Psoas muscle (tissue), 8 donors: ENCODE data around the gene DCAF12. TPM values are rescaled to one million over a fixed set of nuclear protein-coding genes. Genes with fewer than 3 reads are reported as not detected.

ENCODE experiments used
- ATAC-seq, 4 donors: fragments of 200-7000 bp; cut with Tn5 transposase; one replicate each; pipeline ENCODE4 v1.9.1; 2020; ENCODE audit warnings: moderate library complexity in 3 of 4, mild to moderate bottlenecking in 2 of 4
- DNase-seq, 2 donors: peaks; one replicate each; pipeline ENCODE4 v3.0.0-alpha.2; 2020
- H3K27ac ChIP-seq: fragments of 200-600 bp; one replicate; pipeline ENCODE4 v1.8.0; 2022
- H3K27me3 ChIP-seq, 3 donors: fragments of 200-600 bp in 1 of 3; one replicate each; pipeline versions ENCODE4 v1.6.1 to v1.8.0; 2013 to 2022; ENCODE audit warnings: low read length in 2 of 3, mild to moderate bottlenecking in 2 of 3, moderate library complexity in 1 of 3; ENCODE audit not compliant: insufficient read depth in 3 of 3
- H3K36me3 ChIP-seq, 2 donors: fragments of 200-600 bp in 1 of 2; one replicate each; pipeline versions ENCODE4 v1.6.1 to v1.8.0; 2013 to 2022; ENCODE audit warnings: low read depth in 1 of 2, mild to moderate bottlenecking in 1 of 2, moderate library complexity in 1 of 2; ENCODE audit not compliant: insufficient read depth in 1 of 2
- H3K4me1 ChIP-seq: fragments of 200-600 bp; one replicate; pipeline ENCODE4 v1.8.0; 2022
- H3K4me3 ChIP-seq: fragments of 200-600 bp; one replicate; pipeline ENCODE4 v1.8.0; 2022; ENCODE audit warnings: mild to moderate bottlenecking
- H3K9me3 ChIP-seq: fragments of 200-600 bp; one replicate; pipeline ENCODE4 v1.8.0; 2022
- WGBS, 3 donors: extraction: QIAGEN DNeasy Blood & Tissue Kit; methylation state at CpG; one replicate each; pipeline versions ENCODE4 v1.1.6 to v1.1.7; 2013; 5-methylcytosine and 5-hydroxymethylcytosine counted together
- intact Hi-C, 2 donors: fragments of 100-400 bp; cut with DNase I; formaldehyde crosslinking; loops; one replicate each; pipeline versions ENCODE4 v1.11.0 to v1.14.2; 2022
- polyA plus RNA-seq, 3 donors: library from polyadenylated mRNA; stranded (reverse); fragments of 200-250 nt; gene quantifications; one replicate each; pipeline ENCODE4 v1.2.3, GENCODE V29; 2013
- total RNA-seq, 4 donors: library from RNA; stranded (reverse); fragmentation: NEBNext Ultra II Directional in 2 of 4; extraction: Animal tissue kit (Norgen Biotek cat#: 25700) in 2 of 4; gene quantifications; one replicate each; pipeline versions ENCODE4 v1.2.1 to v1.2.4, GENCODE V29; 2021 to 2023
- TF ChIP-seq, protein P1 (sequence below): fragments of 200-600 bp; IDR thresholded peaks from one replicate; pipeline ENCODE4 v1.8.0; 2022; ENCODE audit warnings: antibody characterized with exemption
- donor health status: healthy with polysubstance abuse.
- donor health status: DM: no; HTN: no; CAD: no; lungs with moderate emphysema.
- donor health status: Bipolar disorder and iron deficiency.
- donor health status: healthy.
- donor health status: DM: yes; HTN: yes; CAD: no.
- donor health status: DM: no; HTN: no; CAD: no.
- donor health status: DM: no; HTN: no; CAD: no.
- donor health status: DM: yes; HTN: yes; CAD: no.

DCAF12 gene
- total and polyA plus RNA-seq, 7 donors: 15.8 to 38.0 (median 23.0) TPM

DNA sequence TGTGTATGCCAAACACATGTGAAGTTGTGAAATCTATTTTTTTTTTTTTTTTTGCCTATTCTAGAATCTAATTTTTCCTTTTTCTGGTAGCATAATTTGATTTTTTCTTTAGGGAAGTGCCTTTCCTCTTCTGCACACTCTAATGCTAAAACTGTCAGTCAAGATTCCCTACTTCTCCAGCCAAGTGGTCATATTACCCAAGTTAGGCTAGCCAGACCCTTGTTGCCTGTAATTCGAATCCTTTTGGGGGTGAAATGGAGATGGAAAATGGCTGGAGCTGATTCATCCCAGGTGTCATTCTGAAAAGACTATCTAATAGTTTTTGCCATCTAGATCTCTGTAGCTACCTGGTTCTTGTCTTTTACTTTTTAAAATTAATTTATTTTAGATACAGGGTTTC, 27.6 kb upstream of the DCAF12 start:
- Histone ChIP-seq H3K27ac (peak overlapping the region; percentile 57), H3K9me3 (no peaks in the 10 kb centered on the region), H3K4me1 (peaks cover 14% of the 10 kb centered on the region), H3K27me3 (no peaks in the 10 kb centered on the region), H3K36me3 (no peaks in the 10 kb centered on the region), H3K4me3 (no peak overlapping the region)
- whole genome bisulfite sequencing, 3 donors: 17 to 30% (median 22%) methylated on average over 1 of the region's 1 CpG
- DNase-seq (no peak), ATAC-seq (peak in 2 of 4 donors; percentile 77 to 82)
- TF ChIP-seq, protein P1, sequence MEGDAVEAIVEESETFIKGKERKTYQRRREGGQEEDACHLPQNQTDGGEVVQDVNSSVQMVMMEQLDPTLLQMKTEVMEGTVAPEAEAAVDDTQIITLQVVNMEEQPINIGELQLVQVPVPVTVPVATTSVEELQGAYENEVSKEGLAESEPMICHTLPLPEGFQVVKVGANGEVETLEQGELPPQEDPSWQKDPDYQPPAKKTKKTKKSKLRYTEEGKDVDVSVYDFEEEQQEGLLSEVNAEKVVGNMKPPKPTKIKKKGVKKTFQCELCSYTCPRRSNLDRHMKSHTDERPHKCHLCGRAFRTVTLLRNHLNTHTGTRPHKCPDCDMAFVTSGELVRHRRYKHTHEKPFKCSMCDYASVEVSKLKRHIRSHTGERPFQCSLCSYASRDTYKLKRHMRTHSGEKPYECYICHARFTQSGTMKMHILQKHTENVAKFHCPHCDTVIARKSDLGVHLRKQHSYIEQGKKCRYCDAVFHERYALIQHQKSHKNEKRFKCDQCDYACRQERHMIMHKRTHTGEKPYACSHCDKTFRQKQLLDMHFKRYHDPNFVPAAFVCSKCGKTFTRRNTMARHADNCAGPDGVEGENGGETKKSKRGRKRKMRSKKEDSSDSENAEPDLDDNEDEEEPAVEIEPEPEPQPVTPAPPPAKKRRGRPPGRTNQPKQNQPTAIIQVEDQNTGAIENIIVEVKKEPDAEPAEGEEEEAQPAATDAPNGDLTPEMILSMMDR: no peak
- intact Hi-C loops: no loop called here

DNA sequence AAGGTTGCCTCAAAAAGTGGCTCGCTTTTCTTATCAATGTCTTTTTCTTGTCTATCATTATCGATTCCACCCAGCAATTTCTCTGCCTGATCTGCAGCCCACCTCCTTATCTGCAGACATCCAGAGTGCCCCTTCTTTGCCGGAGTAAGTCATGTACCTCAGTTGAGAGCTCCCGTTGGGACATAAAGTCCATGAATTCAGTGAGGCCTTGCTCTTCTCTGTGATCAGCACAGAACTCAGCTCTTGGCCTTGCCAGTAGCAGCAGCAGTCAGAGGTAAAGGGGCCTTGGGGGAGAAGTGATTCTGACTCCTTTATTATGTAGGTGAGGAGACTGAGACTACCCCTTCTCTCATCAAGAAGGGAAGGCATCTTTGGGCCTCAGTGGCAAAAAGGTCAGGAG, 24.9 kb upstream of the DCAF12 start:
- TF ChIP-seq, protein P1: no peak
- WGBS, 3 donors: 88 to 91% (median 89%) methylated on average over 4 of the region's 4 CpGs
- no peaks in the 10 kb centered on the region for H3K9me3 ChIP-seq

DNA sequence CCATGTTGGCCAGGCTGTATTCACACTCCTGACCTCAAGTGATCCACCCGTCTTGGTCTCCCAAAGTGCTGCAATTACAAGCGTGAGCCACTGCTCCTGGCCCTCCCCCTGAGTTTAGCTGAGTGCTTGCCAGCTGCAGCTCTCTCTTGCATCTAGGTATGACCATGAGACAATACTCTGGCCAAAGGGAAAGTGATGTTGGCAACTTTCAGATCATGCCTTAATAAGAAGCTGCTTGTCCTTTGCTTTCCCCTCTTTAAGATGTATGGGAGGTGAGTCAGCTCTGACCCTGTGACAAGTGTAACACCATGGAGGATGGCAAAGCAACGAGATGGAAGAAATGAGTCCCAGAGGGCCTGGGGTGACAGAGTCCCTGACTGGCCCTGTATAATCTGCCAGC, 18.7 kb upstream of the DCAF12 start:
- peak in 3 of 4 donors; percentile 87 to 97 (median 96) for ATAC-seq
- peak in 1 of 2 donors; percentile 84 for DNase-seq
- WGBS, 3 donors: 20 to 41% (median 20%) methylated on average over 3 of the region's 3 CpGs
- H3K4me1 ChIP-seq: peaks cover 3% of the 10 kb centered on the region
- TF ChIP-seq, protein P1: no peak
- intact Hi-C loops: no loop called here
- H3K9me3 ChIP-seq: no peaks in the 10 kb centered on the region
- H3K4me3 ChIP-seq: no peak overlapping the region
- H3K36me3 ChIP-seq: no peaks in the 10 kb centered on the region
- H3K27me3 ChIP-seq: no peaks in the 10 kb centered on the region
- H3K27ac ChIP-seq: peak overlapping the region; percentile 3

More for the DNA sequence above, 24.9 kb upstream of the DCAF12 start:
- H3K36me3 ChIP-seq: no peaks in the 10 kb centered on the region
- DNase-seq (no peak), ATAC-seq (no peak)
- peaks cover 8% of the 10 kb centered on the region for H3K4me1 ChIP-seq
- no peak overlapping the region for H3K4me3 ChIP-seq
- no peaks in the 10 kb centered on the region for H3K27me3 ChIP-seq
- H3K27ac ChIP-seq: no peak overlapping the region
- intact Hi-C loops: no loop called here

DNA sequence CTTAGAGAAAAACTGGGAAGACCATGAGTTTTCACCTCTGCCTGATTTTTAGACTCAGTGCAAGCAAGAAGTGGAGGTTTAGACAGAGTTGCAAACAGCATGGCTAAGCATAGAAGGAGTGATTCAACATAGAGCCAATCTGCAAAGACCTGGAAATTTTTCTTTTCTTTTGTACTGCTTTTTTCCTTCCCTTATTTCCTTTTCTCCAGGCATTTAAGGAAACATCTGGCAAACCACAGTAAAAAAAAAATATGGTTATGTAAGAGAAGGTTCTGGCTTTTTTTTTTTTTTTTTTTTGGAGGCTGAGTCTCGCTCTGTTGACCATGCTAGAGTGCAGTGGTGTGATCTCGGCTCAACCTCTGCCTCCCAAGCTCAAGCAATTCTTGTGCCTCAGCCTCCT, 16.6 kb upstream of the DCAF12 start:
- 73 to 93% (median 83%) methylated on average over 2 of the region's 2 CpGs for WGBS, 3 donors
- no peak overlapping the region for H3K27ac ChIP-seq
- intact Hi-C loops: no loop called here
- no peaks in the 10 kb centered on the region for H3K36me3 ChIP-seq
- TF ChIP-seq, protein P1: no peak
- H3K4me1 ChIP-seq: peaks cover 3% of the 10 kb centered on the region
- no peak overlapping the region for H3K4me3 ChIP-seq
- no peak for DNase-seq
- H3K9me3 ChIP-seq: no peaks in the 10 kb centered on the region
- no peaks in the 10 kb centered on the region for H3K27me3 ChIP-seq
- no peak for ATAC-seq

DNA sequence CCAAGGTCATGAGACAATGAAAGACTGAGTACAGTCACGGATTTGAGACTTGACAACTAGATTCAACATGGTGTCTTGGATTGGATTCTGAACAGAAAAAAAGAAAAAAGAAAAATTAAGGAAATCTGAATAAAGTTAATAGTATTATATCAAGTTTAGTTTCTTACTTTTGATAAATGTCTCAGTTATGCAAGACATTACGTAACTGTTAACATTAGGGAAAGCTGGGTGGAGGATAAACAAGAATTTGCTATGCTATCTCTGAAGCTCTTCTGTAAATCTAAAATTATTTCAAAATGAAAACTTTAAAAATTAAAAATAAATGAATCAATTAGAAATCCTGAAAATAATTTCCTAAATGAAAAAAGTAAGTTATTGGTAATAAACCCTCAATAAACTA, 14.4 kb upstream of the DCAF12 start:
- TF ChIP-seq, protein P1: no peak
- DNase-seq (no peak), ATAC-seq (no peak)
- Histone ChIP-seq H3K27me3 (no peaks in the 10 kb centered on the region), H3K4me1 (peaks cover 3% of the 10 kb centered on the region), H3K36me3 (no peaks in the 10 kb centered on the region), H3K9me3 (no peaks in the 10 kb centered on the region), H3K4me3 (no peak overlapping the region), H3K27ac (no peak overlapping the region)
- WGBS, 3 donors: 87 to 93% (median 88%) methylated on average over 2 of the region's 2 CpGs
- intact Hi-C loops: no loop called here
